Sigmoid colon (tissue), 7 donors: Measurements from ENCODE around the gene PPFIA2. TPM values are rescaled to one million over a fixed set of nuclear protein-coding genes. Genes with fewer than 3 reads are reported as not detected.

Source experiments
- DNase-seq: peaks from one replicate; pipeline ENCODE4 v3.0.0-alpha.2; 2019
- H3K27ac ChIP-seq, 4 donors: fragments of 200-600 bp; sonication (generic); one replicate each; pipeline ENCODE4 v1.5.1; 2016 to 2019; ENCODE audit warnings: mild to moderate bottlenecking in 1 of 4
- H3K27me3 ChIP-seq, 3 donors: fragments of 200-600 bp; sonication (generic); one replicate each; pipeline ENCODE4 v1.5.1; 2019; ENCODE audit warnings: mild to moderate bottlenecking in 1 of 3
- H3K36me3 ChIP-seq, 4 donors: fragments of 200-600 bp; sonication (generic); one replicate each; pipeline ENCODE4 v1.5.1; 2016 to 2019
- H3K4me1 ChIP-seq, 4 donors: fragments of 200-600 bp; sonication (generic); one replicate each; pipeline ENCODE4 v1.5.1; 2017 to 2019
- H3K4me3 ChIP-seq, 4 donors: fragments of 200-600 bp; sonication (generic); one replicate each; pipeline ENCODE4 v1.5.1; 2017 to 2019; ENCODE audit warnings: mild to moderate bottlenecking in 2 of 4, moderate library complexity in 1 of 4
- H3K9me3 ChIP-seq, 4 donors: fragments of 200-600 bp in 3 of 4; sonication (generic) in 3 of 4; one replicate each; pipeline versions ENCODE4 v1.5.1 to v1.6.1; 2013 to 2019
- EP300 ChIP-seq, 4 donors: sonication (generic); formaldehyde crosslinking; IDR thresholded peaks; one replicate each; pipeline ENCODE4 v1.6.1; 2017; ENCODE audit warnings: antibody characterized with exemption in 4 of 4
- POLR2A ChIP-seq, 2 donors: fragments of 450-650 bp; IDR thresholded peaks; one replicate each; pipeline ENCODE4 v1.6.1; 2016; ENCODE audit warnings: antibody characterized with exemption in 2 of 2, mild to moderate bottlenecking in 2 of 2, moderate library complexity in 2 of 2
- POLR2AphosphoS5 ChIP-seq, 4 donors: sonication (generic); formaldehyde crosslinking; IDR thresholded peaks; one replicate each; pipeline ENCODE4 v1.6.1; 2017; ENCODE audit warnings: antibody characterized with exemption in 4 of 4
- WGBS, 2 donors: extraction: QIAGEN DNeasy Blood & Tissue Kit; methylation state at CpG; one replicate each; pipeline ENCODE4 v1.1.7; 2013; 5-methylcytosine and 5-hydroxymethylcytosine counted together
- intact Hi-C: fragments of 100-400 bp; cut with DNase I; formaldehyde crosslinking; loops from one replicate; pipeline ENCODE4 v1.15.1; 2023
- polyA plus RNA-seq, 3 donors: library from polyadenylated mRNA; stranded (reverse); fragments of 200-250 nt; gene quantifications; one replicate each; pipeline ENCODE4 v1.2.3, GENCODE V29; 2013
- total RNA-seq, 4 donors: library from RNA; depleted of rRNA; stranded (reverse); fragments of >200 nt; gene quantifications; one replicate each; pipeline ENCODE4 v1.1.0, GENCODE V29; 2016
- TF ChIP-seq, protein P1 (sequence below), 4 experiments: fragments of 450-650 bp in 3 of 4; fragments of 200-600 bp in 1 of 4; IDR thresholded peaks; one replicate each; pipeline ENCODE4 v1.5.1; 2016 to 2019; ENCODE audit warnings: antibody characterized with exemption in 4 of 4, mild to moderate bottlenecking in 3 of 4, moderate library complexity in 2 of 4
- donor health status: healthy with polysubstance abuse.
- donor health status: Bipolar disorder and iron deficiency.
- donor health status: healthy.

PPFIA2 gene
- total and polyA plus RNA-seq, 7 donors, result 0.44 to 4.4 (median 2.5) TPM; not detected in 2

DNA sequence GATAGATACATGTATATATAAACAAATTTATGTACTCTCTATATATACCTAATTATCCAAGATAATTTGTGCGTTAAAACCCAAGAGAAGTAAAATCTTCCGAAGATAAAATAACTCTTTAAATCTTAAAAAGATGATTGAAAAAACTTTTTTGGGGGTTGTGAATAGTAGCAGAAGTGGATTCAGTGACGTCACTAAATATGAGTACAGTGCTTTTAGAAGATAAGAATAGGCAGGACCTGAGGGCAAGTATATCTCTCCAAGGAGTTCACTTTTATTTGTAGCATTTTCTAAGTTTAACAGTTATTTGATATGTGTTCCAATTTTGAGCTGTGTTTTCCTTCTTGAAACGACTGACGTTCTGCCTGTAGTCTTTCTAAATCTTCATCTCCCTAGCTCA is 319.8 kb downstream of the PPFIA2 start:
- intact Hi-C loops, result no loop called here
- DNase-seq, result no peak
- Histone ChIP-seq H3K36me3 (no peaks in the 10 kb centered on the region), H3K27me3 (no peaks in the 10 kb centered on the region), H3K27ac (no peak overlapping the region), H3K4me1 (no peaks in the 10 kb centered on the region), H3K4me3 (no peak overlapping the region), H3K9me3 (no peaks in the 10 kb centered on the region)
- TF ChIP-seq EP300 (IDR thresholded peaks at IDR 0.05) (no peak), POLR2A (IDR thresholded peaks at IDR 0.05) (no peak), POLR2AphosphoS5 (IDR thresholded peaks at IDR 0.05) (no peak)
- TF ChIP-seq, protein P1, sequence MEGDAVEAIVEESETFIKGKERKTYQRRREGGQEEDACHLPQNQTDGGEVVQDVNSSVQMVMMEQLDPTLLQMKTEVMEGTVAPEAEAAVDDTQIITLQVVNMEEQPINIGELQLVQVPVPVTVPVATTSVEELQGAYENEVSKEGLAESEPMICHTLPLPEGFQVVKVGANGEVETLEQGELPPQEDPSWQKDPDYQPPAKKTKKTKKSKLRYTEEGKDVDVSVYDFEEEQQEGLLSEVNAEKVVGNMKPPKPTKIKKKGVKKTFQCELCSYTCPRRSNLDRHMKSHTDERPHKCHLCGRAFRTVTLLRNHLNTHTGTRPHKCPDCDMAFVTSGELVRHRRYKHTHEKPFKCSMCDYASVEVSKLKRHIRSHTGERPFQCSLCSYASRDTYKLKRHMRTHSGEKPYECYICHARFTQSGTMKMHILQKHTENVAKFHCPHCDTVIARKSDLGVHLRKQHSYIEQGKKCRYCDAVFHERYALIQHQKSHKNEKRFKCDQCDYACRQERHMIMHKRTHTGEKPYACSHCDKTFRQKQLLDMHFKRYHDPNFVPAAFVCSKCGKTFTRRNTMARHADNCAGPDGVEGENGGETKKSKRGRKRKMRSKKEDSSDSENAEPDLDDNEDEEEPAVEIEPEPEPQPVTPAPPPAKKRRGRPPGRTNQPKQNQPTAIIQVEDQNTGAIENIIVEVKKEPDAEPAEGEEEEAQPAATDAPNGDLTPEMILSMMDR (IDR thresholded peaks at IDR 0.05), result no peak
- 77 to 82% methylated on average over 5 of the region's 5 CpGs for WGBS, 2 donors

DNA sequence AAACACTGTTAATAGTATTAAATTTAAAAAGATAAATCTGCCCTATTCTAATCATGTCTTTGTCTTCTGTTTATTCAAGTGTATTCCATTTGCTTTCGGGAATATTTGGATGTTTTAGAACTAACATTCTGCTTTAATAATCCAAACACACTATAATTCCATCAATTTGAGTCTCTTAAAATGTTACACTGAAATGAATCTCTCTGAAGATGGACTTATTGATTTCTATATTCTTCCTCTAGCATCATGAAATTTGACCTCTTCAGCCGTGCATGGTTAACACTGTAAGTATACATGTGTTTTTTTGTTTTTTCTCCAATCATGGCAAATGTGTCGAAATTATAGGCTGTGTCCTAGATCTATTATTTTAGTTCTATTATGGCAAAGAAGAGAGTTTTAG is 342.1 kb downstream of the PPFIA2 start:
- Histone ChIP-seq H3K27ac (no peak overlapping the region), H3K4me1 (no peaks in the 10 kb centered on the region), H3K36me3 (no peaks in the 10 kb centered on the region), H3K27me3 (no peaks in the 10 kb centered on the region), H3K4me3 (no peak overlapping the region), H3K9me3 (peaks cover 0 to 4% (median 0%) of the 10 kb centered on the region in 4 donors)
- 55 to 61% methylated on average over 2 to 3 of the region's 3 CpGs for WGBS, 2 donors
- DNase-seq, result no peak
- no peak for TF ChIP-seq POLR2A (IDR thresholded peaks at IDR 0.05)
- TF ChIP-seq, protein P1 (IDR thresholded peaks at IDR 0.05), result no peak
- TF ChIP-seq EP300 (IDR thresholded peaks at IDR 0.05), result no peak
- no peak for TF ChIP-seq POLR2AphosphoS5 (IDR thresholded peaks at IDR 0.05)
- intact Hi-C loops, result no loop called here

DNA sequence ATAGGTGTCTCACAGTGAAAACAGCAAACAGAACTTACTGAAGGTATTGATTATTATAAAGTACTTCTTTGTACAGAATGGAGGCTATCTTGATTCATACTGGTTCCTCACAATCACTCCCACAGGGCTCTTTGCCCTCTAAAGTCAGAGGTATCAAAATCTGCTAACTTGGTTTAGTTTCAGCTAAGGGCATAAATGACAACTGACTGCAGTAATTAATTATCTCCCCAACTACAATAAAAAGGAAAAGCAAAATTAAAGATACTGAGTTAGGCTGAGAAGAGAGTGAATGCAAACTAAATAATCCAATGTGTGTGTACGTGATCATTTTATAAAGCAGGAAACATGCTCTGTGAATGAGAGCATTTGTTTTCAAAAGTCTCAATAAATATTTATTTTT is 342.6 kb downstream of the PPFIA2 start:
- DNase-seq, result no peak
- Histone ChIP-seq H3K9me3 (peaks cover 0 to 4% (median 0%) of the 10 kb centered on the region in 4 donors), H3K4me1 (no peaks in the 10 kb centered on the region), H3K27ac (no peak overlapping the region), H3K4me3 (no peak overlapping the region), H3K27me3 (no peaks in the 10 kb centered on the region), H3K36me3 (no peaks in the 10 kb centered on the region)
- 54 to 73% methylated on average over 1 of the region's 1 CpG for WGBS, 2 donors
- TF ChIP-seq, protein P1 (IDR thresholded peaks at IDR 0.05), result no peak
- no peak for TF ChIP-seq POLR2AphosphoS5 (IDR thresholded peaks at IDR 0.05)
- no peak for TF ChIP-seq POLR2A (IDR thresholded peaks at IDR 0.05)
- intact Hi-C loops, result no loop called here

DNA sequence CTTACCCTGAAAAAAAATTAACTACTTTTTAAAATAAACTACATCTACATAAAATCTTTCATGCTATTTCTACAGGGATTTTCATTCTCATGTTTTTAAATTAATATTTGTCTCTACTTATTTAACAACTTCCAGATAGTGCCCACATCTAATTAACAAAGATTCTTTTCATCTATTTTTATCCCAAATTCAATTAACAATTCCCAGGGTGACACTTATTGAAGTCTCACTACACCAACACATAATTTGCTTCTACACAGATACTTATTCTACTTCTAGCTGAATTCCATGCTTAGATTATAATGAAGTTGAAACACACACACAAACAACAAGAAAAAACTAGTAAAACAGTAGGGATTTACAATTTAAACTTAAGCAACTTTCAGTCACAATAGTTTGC is 344.7 kb downstream of the PPFIA2 start:
- intact Hi-C loops, result no loop called here
- no peak for DNase-seq
- Histone ChIP-seq H3K4me3 (no peak overlapping the region), H3K27me3 (no peaks in the 10 kb centered on the region), H3K27ac (no peak overlapping the region), H3K4me1 (no peaks in the 10 kb centered on the region), H3K9me3 (peaks cover 0 to 4% (median 0%) of the 10 kb centered on the region in 4 donors), H3K36me3 (no peaks in the 10 kb centered on the region)
- TF ChIP-seq EP300 (IDR thresholded peaks at IDR 0.05) (no peak), POLR2AphosphoS5 (IDR thresholded peaks at IDR 0.05) (no peak), POLR2A (IDR thresholded peaks at IDR 0.05) (no peak)
- TF ChIP-seq, protein P1 (IDR thresholded peaks at IDR 0.05), result no peak

DNA sequence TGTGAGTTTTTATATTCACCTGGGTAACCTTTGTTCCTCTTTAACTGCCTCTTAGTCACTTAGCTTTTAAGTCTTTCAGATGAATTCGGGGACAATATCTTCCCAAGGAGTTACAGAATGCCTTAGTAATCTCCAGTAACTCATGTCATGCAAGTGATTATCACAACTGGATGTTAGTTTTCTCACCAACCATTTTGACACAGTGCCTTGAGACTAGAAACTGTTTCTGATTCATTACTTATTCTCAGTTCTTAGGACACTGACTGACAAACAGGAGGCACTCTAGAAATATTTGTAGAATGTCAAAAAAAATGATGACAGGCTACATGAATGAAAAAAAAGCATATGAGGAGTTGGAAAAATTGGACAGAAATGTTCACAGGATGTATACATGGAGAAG is 346.2 kb downstream of the PPFIA2 start:
- H3K27me3 ChIP-seq, result no peaks in the 10 kb centered on the region
- H3K27ac ChIP-seq, result no peak overlapping the region
- TF ChIP-seq POLR2A (IDR thresholded peaks at IDR 0.05) (no peak), POLR2AphosphoS5 (IDR thresholded peaks at IDR 0.05) (no peak), EP300 (IDR thresholded peaks at IDR 0.05) (no peak)
- TF ChIP-seq, protein P1 (IDR thresholded peaks at IDR 0.05), result no peak
- intact Hi-C loops, result no loop called here
- H3K4me3 ChIP-seq, result no peak overlapping the region
- H3K9me3 ChIP-seq, result peaks cover 0 to 4% (median 0%) of the 10 kb centered on the region in 4 donors
- 30 to 51% methylated on average over 1 of the region's 1 CpG for WGBS, 2 donors
- H3K4me1 ChIP-seq, result peaks cover 0 to 7% (median 2%) of the 10 kb centered on the region in 4 donors
- H3K36me3 ChIP-seq, result no peaks in the 10 kb centered on the region
- DNase-seq, result no peak
